Effector memory CD8-positive, alpha-beta T cell (primary cell): Measurements from ENCODE around the gene MCTP1.
"Not testable (repeated sequence)": the region's sequence is repeated elsewhere in the genome, so short reads cannot be mapped to it uniquely, and the experiment has no call there.

Source experiments
- ATAC-seq: fragments of 150-1000 bp; cut with Tn5 transposase; replicated peaks from 2 replicates; pipeline ENCODE4 v1.10.0; 2021; ENCODE audit warnings: mild to moderate bottlenecking, moderate library complexity
- DNase-seq, 3 experiments: peaks; one replicate each; pipeline ENCODE4 v3.0.0; 2021
- H3K27ac Mint-ChIP-seq, 2 donors: one replicate each; pipeline ENCODE4 v1.8.0; 2022; ENCODE audit warnings: mild to moderate bottlenecking in 2 of 2, mixed read lengths in 2 of 2, moderate library complexity in 2 of 2
- H3K27me3 Mint-ChIP-seq, 2 donors: one replicate each; pipeline ENCODE4 v1.8.0; 2022; ENCODE audit warnings: mixed read lengths in 2 of 2
- H3K36me3 Mint-ChIP-seq: one replicate; pipeline ENCODE4 v1.8.0; 2022; ENCODE audit warnings: mild to moderate bottlenecking, moderate library complexity, mixed read lengths; ENCODE audit not compliant: insufficient read depth
- H3K4me1 Mint-ChIP-seq, 2 donors: one replicate each; pipeline ENCODE4 v1.8.0; 2022; ENCODE audit warnings: low read depth in 2 of 2, mixed read lengths in 2 of 2
- H3K4me3 Mint-ChIP-seq, 2 donors: one replicate each; pipeline ENCODE4 v1.8.0; 2022; ENCODE audit warnings: mild to moderate bottlenecking in 2 of 2, mixed read lengths in 2 of 2, moderate library complexity in 2 of 2
- H3K9me3 Mint-ChIP-seq, 2 donors: one replicate each; pipeline ENCODE4 v1.8.0; 2022; ENCODE audit warnings: mixed read lengths in 2 of 2

Gene MCTP1

DNA sequence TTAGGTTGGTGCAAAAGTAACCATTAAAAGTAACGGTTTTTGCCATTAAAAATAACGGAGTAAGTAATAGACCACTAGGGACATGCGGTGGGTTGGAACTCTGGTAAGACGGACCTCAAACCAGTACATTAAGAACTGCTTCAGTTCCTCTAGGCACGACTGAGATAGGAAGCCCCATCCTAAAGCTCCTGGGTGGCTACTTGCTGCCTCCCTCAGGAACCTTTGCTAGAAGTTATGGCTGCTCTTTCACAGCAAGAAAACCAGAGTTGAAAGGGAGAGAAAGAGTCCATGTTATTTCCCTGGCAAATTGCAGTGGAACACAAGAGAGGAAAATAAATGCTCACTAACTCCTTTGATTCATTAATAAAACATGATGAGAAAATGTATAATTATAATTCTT lies 47.6 kb downstream of the MCTP1 start:
- no peaks in the 10 kb centered on the region for H3K36me3 Mint-ChIP-seq
- peaks cover 0 to 8% of the 10 kb centered on the region in 2 donors for H3K9me3 Mint-ChIP-seq
- H3K4me3 Mint-ChIP-seq = no peak overlapping the region
- H3K4me1 Mint-ChIP-seq = no peaks in the 10 kb centered on the region
- no peak for ATAC-seq
- H3K27ac Mint-ChIP-seq = no peak overlapping the region
- H3K27me3 Mint-ChIP-seq = no peaks in the 10 kb centered on the region
- DNase-seq = no peak

DNA sequence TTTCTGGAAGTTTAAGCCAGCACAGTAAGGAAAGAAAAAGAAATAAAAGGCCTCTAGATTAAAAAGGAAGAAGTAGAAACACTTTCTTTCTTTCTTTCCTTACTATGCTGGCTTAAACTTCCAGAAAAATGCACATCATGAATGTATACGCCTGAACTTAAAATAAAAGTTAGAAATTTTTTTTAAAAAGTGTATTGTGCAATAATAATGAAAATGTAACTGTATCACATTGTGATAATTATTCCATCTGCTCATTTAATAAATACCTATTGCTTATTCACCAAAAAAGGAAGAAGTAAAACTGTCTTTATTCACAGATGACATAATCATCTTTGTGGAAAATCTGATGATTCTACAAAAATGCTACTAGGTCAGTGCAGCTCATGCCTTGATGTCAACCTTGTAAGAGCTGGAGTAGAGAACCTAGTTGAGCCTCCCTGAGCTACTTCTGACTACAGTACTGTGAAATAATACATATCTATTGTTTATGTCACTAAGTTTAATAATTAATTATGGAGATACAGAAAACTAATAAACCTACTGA lies 49.4 kb downstream of the MCTP1 start:
- Mint-ChIP-seq H3K9me3 (peaks cover 0 to 8% of the 10 kb centered on the region in 2 donors), H3K27ac (no peak overlapping the region), H3K4me1 (no peaks in the 10 kb centered on the region), H3K27me3 (no peaks in the 10 kb centered on the region), H3K36me3 (no peaks in the 10 kb centered on the region), H3K4me3 (no peak overlapping the region)
- ATAC-seq = no peak
- DNase-seq = no peak

DNA sequence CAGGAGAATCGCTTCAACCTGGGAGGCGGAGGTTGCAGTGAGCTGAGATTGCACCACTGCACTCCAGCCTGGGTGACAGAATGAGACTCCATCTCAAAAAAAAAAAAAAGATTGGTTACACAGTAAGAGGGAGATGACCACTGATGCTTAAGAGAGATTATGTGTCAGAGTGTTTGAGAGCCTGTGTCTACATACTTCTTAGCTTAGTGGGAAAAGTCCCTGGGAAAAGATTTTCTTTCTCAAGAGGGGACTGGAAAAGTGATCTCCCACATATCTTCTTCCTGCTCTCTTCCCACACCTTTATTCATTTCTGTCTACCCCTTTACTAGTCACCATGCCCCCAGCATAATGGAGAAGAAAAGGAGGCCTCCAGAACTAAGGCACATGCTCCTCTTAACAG lies 55.2 kb downstream of the MCTP1 start:
- Mint-ChIP-seq H3K36me3 (no peaks in the 10 kb centered on the region), H3K27me3 (no peaks in the 10 kb centered on the region), H3K4me1 (no peaks in the 10 kb centered on the region), H3K4me3 (no peak overlapping the region), H3K27ac (no peak overlapping the region), H3K9me3 (peaks cover 1 to 8% of the 10 kb centered on the region in 2 donors)
- DNase-seq = no peak
- no peak for ATAC-seq

DNA sequence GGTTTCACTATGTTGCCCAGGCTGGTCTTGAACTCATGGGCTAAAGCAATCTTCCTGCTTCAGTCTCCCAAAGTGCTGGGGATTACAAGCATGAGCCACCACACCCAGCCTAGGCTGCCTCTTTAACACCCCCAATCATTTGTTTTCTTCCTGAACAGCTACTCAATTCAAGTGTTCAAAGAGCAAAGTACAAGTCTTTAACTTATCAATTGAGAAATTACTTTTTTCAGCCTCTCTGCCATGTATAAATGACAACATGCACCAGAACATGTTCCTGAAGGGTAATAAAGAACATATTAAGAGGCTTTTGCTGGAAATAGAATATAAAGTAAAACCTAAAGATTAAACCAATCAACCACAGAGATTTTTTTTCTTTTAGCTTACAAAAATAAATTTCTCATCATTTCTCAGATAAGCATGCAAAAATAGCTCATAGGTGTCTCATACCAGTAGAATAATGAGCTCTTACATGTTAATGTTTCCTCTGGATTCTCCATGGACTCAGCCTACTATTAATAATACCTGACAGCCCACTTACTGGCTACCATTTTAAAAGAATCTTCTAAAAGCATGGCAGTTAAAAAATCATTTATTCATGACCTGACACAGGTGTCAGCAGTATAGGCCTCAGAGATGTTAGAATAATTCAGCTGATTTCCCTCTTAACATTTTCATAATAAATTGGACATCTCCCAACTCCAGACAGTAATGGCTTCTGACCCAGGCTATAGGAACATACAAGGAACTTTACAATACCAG lies 60.0 kb downstream of the MCTP1 start:
- peaks cover 0 to 1% of the 10 kb centered on the region in 2 donors for H3K9me3 Mint-ChIP-seq
- H3K36me3 Mint-ChIP-seq = no peaks in the 10 kb centered on the region
- no peaks in the 10 kb centered on the region for H3K4me1 Mint-ChIP-seq
- H3K27ac Mint-ChIP-seq = no peak overlapping the region
- no peaks in the 10 kb centered on the region for H3K27me3 Mint-ChIP-seq
- no peak for ATAC-seq
- no peak overlapping the region for H3K4me3 Mint-ChIP-seq
- DNase-seq = no peak

DNA sequence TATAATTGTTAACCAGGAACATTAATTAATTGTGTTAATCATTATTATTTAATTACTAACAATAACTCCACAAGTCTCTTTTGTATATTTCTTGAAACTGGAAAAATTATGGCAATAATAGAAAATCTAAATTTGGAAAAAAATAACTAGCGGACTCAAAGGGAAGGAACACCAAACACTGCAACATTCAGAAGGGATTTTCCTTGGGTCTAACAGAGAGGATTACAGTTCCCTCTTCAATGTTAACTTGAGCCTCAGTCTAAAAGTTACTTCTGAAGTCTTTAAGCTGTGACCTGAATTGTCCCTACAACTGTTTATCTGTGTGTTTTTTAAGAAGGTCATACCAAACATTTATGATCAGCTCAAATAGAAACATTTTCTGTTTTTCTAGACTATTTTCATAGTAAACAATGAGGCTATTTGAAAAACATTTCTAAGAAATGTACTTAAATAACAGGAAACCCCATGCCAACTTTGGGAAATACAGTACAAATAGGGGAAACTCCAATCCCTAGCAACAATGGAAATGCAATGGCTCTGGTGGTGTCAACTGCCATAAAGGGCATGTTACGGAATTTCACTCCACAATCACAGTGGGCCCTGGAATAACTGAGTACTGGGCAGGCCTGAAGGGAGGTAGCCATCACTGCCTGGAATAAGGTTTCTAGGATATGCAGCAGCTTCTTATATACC lies 61.2 kb downstream of the MCTP1 start:
- H3K9me3 Mint-ChIP-seq = peaks cover 0 to 1% of the 10 kb centered on the region in 2 donors
- no peak for ATAC-seq
- no peaks in the 10 kb centered on the region for H3K36me3 Mint-ChIP-seq
- no peak overlapping the region for H3K27ac Mint-ChIP-seq
- H3K4me3 Mint-ChIP-seq = no peak overlapping the region
- no peaks in the 10 kb centered on the region for H3K27me3 Mint-ChIP-seq
- H3K4me1 Mint-ChIP-seq = no peaks in the 10 kb centered on the region
- DNase-seq = no peak

DNA sequence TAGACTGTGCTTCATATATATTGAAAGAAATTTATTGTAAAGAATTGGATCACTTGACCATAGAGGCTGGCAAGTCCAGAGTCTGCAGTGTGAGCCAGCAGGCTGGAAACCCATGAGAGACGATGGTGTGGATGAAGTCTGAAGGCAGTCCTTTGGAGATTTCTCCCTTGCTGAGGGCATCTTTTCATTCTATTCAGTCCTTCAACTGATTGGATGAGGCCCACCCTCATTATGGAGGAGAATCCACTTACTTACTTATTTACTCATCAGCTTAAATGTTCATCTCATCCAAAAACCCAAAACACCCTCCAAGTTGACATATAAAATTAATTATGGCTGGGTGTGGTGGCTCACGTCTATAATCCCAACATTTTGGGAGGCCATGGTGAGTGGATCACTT lies 62.1 kb downstream of the MCTP1 start:
- ATAC-seq = no peak
- Mint-ChIP-seq H3K27me3 (no peaks in the 10 kb centered on the region), H3K4me1 (no peaks in the 10 kb centered on the region), H3K9me3 (peaks cover 0 to 1% of the 10 kb centered on the region in 2 donors), H3K36me3 (no peaks in the 10 kb centered on the region), H3K27ac (no peak overlapping the region), H3K4me3 (no peak overlapping the region)
- DNase-seq = no peak

DNA sequence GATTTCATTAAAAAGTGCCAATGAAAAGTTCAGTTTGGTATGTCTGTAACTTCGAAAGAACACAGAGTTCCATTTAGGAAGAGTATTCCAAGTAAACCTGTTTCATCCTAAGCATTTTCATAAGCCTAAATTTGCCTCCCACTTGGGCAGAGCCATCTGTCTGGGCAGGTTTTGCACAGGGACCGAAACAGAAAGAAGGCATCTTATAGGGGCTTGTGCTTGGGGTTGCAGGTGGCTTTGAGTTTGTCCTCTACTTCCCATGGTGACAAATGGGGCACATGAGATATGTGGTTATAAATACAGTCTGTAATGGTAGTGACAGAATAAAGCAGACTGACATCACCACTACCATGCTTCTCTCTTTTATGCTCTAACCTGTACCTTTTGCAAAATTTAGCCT lies 63.7 kb downstream of the MCTP1 start:
- no peak for DNase-seq

DNA sequence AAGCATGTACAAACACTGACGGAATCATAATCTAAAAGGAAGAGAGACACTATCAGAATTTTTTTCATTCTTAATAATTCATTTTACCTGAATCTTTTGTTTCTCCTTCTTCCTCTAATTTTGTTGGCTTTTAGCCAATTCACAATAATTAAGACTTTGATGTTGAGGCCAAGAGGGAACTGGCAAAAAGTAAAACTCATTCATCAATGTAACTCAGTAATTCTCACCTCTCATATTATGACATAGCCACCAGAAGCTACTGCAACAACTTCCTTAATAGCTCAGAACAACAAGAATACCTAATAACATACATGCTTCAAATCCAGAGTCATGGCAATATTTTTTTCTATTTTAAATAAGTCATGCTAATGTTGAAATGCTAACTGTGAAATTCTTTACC lies 64.5 kb downstream of the MCTP1 start:
- Mint-ChIP-seq H3K27me3 (no peaks in the 10 kb centered on the region), H3K36me3 (no peaks in the 10 kb centered on the region), H3K4me1 (no peaks in the 10 kb centered on the region), H3K4me3 (no peak overlapping the region), H3K27ac (no peak overlapping the region), H3K9me3 (no peaks in the 10 kb centered on the region)
- no peak for DNase-seq
- ATAC-seq = no peak

More for the DNA sequence above, 63.7 kb downstream of the MCTP1 start:
- Mint-ChIP-seq H3K4me1 (no peaks in the 10 kb centered on the region), H3K9me3 (no peaks in the 10 kb centered on the region), H3K27ac (no peak overlapping the region), H3K27me3 (no peaks in the 10 kb centered on the region), H3K36me3 (no peaks in the 10 kb centered on the region), H3K4me3 (no peak overlapping the region)
- no peak for ATAC-seq

DNA sequence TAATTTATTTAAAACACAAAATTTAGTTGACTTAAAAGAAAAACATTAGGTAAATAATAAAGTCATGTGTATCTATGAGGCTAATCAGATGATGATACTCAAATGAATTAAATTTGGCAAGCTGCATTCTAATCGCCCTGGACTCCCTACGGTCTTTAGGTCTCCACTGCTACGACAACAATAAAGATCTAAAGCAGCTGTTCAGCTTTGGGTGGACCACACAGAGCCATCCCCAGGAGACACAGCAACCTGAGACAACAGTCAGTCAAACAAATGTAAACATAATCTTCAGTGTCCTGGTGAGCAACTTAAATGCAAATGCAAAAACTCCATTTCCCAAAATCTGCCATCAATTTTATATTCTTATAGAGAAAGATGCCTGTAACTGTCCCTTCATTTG lies 65.5 kb downstream of the MCTP1 start:
- DNase-seq (no peak), ATAC-seq (no peak)
- Mint-ChIP-seq H3K27me3 (no peaks in the 10 kb centered on the region), H3K9me3 (peaks cover 0 to 2% of the 10 kb centered on the region in 2 donors), H3K36me3 (no peaks in the 10 kb centered on the region), H3K4me3 (no peak overlapping the region), H3K27ac (no peak overlapping the region), H3K4me1 (no peaks in the 10 kb centered on the region)

DNA sequence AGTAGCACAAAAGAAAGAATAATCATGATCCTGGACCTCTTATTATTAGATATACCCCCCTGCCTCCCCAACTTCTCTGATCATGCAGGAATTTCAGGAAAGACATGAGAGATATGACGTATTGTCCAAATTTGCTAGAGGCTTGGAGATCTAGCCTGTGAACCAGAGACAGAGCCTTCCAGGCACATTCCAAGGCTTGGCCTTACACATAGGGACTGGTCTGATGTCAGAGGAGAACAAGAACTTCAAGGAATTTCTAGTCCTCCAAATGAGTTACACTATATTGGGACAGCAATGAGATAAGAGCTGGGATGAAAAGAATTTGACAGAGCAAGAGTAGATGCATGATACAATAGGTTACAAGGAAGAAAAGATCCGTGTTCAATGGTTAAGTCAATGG lies 67.0 kb downstream of the MCTP1 start:
- ATAC-seq (no peak), DNase-seq (no peak)
- H3K27ac Mint-ChIP-seq = no peak overlapping the region

DNA sequence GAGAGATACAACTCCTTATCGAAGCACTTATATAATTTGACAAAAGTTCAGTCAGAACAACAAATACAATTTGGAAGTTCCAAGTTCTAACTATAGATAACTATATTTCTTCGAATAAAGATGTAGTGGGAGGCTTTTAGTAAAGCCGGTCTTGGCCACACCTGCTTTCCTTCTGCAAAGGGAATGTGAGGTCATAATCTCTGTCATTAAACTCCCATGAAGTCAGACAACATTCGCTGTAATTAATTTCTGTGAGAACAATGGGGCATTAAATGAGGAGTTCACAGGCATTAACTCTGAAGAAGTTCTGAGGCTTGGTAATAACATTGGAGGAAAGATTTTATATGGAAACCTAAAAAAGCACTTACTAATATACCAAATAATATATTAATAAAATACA lies 67.5 kb downstream of the MCTP1 start:
- Mint-ChIP-seq H3K4me1 (no peaks in the 10 kb centered on the region), H3K27me3 (no peaks in the 10 kb centered on the region), H3K9me3 (peaks cover 0 to 3% of the 10 kb centered on the region in 2 donors), H3K27ac (no peak overlapping the region), H3K36me3 (no peaks in the 10 kb centered on the region), H3K4me3 (no peak overlapping the region)
- DNase-seq (no peak), ATAC-seq (no peak)

More for the DNA sequence above, 67.0 kb downstream of the MCTP1 start:
- no peaks in the 10 kb centered on the region for H3K4me1 Mint-ChIP-seq
- peaks cover 0 to 3% of the 10 kb centered on the region in 2 donors for H3K9me3 Mint-ChIP-seq
- no peaks in the 10 kb centered on the region for H3K27me3 Mint-ChIP-seq
- H3K36me3 Mint-ChIP-seq = no peaks in the 10 kb centered on the region
- H3K4me3 Mint-ChIP-seq = no peak overlapping the region

DNA sequence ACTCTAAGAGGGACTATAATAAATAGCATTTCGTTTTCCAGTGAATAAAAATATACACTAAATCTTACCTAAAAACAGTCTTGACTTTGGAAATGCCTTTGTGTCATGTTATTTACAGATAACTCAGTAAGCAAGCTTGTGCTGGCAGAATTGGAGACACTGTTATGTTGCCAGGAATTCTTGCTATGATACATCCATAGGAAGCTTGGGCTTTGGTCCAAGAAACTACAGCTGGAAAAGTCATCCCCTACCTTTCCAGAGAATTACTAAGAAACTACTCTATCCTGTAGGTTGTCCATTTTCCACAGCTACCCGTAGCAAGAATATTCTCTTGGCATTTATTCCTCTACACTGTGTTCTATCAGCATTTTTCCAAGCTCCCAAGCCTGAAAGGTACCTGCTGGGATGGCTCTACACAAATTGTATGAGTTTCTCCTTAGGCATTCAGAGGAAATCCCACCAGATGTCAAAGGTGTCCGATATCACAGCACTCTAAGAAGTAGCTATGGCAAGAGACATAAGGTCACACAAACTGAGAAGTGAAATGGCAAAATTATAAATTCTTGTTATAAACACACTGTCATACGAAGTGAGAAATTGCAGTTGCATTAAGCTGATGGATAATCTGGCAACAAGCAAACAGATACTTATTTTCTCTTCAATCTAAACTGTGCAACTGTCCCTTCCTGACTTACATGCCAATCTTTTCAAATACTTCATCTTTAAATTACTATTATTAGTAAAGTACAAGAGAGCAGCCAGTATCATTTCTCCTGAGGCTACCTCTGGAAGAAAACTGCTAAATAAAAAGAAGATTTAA lies 68.5 kb downstream of the MCTP1 start:
- Mint-ChIP-seq H3K4me3 (no peak overlapping the region), H3K27me3 (no peaks in the 10 kb centered on the region), H3K27ac (no peak overlapping the region), H3K4me1 (no peaks in the 10 kb centered on the region), H3K9me3 (peaks cover 0 to 3% of the 10 kb centered on the region in 2 donors), H3K36me3 (no peaks in the 10 kb centered on the region)
- no peak for DNase-seq
- no peak for ATAC-seq

DNA sequence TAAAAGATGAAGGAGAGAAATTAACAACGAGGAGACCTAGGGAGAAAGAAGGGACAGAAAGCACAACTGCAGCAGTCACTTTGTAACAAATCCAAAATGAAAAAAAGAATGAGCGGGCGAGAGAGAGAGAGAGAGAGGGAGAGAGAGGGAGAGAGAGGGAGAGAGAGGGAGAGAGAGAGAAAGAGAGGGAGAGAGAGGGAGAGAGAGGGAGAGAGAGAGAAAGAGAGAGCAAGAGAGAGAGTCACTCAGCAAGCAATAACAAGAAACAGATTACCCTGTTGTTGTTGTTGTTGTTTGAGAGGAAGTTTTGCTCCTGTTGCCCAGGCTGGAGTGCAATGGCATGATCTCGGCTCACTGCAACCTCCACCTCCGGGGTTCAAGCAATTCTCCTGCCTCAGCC lies 77.1 kb downstream of the MCTP1 start:
- not testable (repeated sequence) for ATAC-seq, H3K36me3 Mint-ChIP-seq, DNase-seq, H3K27ac Mint-ChIP-seq, H3K4me3 Mint-ChIP-seq, H3K27me3 Mint-ChIP-seq, H3K4me1 Mint-ChIP-seq
- H3K9me3 Mint-ChIP-seq = peaks cover 0 to 12% of the 10 kb centered on the region in 2 donors
